Measurements from ENCODE around the gene SPRY4.
A peak's percentile ranks its signal among the peaks of the same experiment; 100 is the strongest.
"Not testable (repeated sequence)": the region's sequence is repeated elsewhere in the genome, so short reads cannot be mapped to it uniquely, and the experiment has no call there.

SPRY4 gene

DNA sequence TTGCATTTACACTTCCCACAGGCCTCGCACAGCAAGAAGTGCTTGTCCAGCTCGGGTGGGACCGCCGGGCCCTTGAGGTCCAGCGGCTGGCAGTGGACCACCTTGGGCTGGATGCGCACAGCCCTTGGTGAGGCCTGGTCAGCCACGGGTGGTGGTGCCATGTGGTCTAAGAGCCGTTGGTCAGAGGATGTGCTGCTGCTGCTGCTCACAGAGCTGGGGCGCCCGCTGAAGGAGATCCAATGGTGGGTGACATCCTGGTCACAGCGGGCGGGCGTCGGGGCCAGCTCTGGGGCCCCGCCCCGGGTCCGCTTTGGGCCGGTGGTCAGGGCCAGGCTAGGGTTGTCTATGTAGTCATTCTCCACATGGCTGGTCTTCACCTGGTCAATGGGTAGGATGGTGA is 10.2 kb downstream of the SPRY4 start:
- no peak for DNase-seq (ENCODE audit: low spot score)

DNA sequence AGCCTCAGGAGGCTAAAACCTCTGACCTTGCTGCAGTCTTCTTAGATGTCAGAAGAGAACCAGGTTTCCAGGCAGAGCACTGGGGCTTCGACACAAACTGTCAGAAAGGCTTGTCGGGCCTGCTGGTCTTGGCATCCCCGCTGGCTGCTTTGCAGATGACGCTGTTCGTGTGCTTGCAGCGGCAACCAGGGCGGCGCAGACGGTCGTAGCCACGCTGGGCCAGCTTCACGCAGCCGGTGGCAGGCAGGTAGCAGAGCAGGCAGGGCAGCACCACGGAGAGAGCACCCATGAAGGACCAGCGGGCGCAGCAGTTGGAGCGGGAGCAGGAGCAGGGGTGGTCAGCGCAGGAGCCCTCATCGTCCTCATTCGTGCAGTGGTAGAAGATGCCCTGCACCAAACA is 10.7 kb downstream of the SPRY4 start:
- no peak for DNase-seq (ENCODE audit: low spot score)

DNA sequence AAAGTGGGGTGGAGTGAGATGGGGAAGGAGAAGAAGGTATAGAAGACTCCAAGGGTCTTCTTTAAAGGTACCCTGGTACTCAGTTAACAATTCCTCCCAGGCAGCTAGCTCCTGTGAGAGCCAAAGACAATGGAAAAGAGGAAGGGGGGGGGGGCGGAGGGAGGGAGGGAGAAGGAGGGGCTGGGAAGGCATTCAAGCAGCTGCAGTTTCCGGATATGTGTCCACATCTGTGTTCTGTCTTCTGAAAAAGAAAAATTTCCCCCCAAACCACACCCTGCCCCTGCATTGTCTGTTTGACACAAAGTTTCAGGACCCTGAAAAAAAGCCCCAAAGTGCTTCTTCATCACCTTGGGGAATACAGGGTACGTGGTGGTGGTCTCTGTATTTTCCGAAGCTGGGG is 11.1 kb downstream of the SPRY4 start:
- no peak for DNase-seq (ENCODE audit: low spot score)

DNA sequence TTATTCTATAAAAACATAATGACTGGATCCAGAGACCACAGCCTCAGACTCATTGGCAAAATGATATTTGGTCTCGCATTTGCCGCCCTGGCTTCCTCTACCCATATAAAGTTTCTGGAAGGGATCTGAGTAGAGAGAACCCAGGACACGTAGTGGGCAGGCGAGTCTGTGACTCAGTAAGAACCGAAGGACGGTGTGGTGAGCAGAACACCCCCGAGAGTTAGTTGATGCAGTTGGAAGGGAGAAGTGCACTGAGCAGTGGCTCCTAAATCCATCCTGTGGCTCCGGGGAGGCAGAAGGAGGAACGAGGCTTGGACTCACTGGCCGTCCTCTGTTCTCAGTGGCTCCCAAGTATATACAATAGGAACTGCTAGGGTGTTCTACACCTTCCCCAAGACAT is 11.5 kb downstream of the SPRY4 start:
- no peak for DNase-seq (ENCODE audit: low spot score)

DNA sequence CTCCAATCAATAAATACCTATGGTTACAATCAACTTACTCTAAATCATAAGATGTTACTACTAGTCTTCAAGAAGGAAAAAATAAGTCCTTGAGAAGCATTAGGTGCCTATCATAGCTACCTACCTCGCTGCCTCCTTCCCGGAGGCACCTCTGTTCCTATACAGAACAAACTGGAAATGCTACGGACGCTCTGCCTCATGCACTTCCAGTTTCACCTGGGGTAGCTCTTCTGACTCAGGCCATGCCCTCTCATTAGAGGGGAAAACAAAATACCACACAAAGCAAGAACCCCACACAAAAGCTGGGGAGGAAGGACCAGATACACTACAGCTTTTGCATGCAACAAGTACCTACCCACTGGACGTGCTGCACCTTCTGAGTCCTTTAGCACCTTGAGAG is 12.4 kb downstream of the SPRY4 start:
- DNase-seq (ENCODE audit: low spot score) = no peak

DNA sequence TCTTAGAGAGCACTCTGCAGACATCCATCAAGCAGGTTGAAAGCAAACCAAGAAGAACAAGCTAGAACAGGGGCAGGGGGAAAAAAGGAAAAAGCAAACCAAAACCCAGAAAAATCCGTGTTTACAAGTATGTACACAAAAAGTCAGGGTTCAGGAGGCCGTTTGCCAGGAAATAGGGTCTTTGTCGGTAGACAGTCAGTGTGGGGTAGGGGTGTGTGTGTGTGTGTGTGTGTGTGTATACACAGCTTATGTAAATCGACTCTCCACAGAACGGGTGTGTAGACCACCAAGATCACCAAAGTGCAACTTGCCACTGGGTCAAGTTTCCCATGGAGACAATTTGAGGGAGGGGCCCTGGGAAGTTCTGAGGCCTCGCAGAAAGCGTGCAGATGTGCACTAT is 13.1 kb downstream of the SPRY4 start:
- DNase-seq (ENCODE audit: low spot score) = no peak

DNA sequence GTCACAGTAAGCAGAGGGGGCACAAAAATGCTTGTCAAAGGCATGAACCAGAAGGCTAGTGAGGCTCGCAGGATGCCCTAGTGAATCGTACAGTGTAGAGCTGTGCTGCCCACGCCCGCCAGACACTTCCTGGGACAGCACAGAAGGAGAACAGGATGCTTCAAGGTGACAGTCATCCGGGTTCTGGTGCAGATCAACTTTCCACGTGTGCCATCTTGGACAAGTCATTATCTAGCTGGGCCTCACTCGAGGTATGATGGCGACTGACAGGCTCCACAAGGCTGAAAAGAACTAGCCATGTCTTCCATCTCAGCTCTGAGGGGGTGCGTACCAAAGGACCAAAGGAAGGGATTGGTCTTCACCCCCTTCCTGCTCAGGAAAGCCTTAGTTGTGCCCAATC is 14.0 kb downstream of the SPRY4 start:
- DNase-seq (ENCODE audit: low spot score) = no peak

DNA sequence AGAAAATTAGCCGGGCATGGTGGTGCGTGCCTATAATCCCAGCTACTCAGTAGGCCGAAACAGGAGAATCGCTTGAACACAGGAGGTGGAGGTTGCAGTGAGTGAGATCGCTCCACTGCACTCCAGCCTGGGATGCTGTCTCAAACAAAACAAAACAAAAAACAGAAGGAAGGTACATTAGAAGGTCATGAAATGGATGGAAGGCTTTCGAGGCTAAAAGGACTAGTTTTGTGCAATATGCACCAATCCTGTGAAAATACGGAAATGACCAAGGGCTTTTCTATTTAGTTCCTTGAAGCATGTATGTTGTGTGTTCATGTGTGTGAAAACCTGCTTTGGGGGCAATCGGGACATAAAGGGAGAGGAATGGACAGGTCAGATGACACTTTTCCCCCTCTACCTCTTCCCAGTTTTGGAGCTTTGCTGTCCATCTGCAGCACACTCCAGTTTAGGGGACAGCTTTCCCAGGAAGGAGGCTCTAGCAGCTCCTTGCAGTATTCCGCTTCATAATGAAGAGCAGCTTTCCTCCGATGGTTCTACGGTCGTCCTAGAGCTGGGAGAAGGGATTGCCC is 15.0 kb downstream of the SPRY4 start:
- no peak for DNase-seq (ENCODE audit: low spot score)

DNA sequence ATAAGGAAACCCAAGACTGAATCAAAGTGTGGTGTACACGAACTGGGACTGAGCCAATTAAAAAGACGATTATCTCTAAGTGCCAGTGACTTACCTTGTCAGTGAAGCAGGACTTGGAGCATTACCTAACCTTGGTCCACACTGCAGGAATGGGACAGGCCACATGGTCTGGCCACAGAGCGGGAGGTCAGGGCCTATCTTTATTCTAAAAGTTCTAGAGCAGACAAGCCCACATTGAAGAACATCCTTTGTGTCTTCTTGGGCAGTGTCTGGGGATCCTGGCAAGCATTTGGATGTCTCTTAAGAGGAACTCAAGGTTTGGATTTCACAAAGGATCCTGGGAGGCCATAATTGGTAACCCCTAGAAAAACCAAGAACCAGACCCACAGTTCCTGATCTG is 16.5 kb downstream of the SPRY4 start:
- no peak for DNase-seq (ENCODE audit: low spot score)

DNA sequence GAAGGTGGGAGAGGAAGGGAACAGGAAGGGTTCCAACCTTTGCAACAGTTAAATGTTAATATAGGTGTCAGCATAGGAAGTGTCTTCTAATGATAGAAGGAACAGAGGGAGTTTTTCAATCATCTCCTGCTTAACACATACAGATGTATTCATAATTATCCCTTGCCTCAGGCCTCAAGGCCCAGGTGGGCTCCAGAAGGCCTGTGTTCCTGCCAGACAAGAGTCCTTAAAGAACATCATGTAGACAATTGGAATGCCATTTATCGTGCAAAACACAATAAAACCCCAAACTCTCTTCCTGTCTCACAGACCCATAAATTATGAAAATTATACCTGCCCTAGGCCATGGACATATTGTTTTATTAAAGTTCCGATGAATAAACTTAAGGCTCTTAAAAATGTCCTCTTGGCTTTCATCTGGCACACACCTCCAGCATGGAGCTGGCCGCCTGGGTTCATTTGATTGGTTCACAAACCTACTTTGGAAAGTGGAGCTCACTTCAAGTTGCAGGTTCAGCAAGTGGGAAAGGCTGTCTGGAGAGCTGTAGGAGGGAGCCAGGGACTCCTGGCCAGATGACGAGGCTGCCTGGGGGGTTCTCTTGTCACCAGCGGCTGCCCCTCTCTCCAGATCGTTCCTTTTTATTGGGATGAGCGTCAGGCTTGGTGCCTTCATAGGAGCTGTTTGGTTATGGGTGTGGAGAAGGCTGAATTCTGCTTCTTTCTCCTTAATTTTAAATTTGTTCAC is 17.5 kb downstream of the SPRY4 start:
- no peak for DNase-seq (ENCODE audit: low spot score)

DNA sequence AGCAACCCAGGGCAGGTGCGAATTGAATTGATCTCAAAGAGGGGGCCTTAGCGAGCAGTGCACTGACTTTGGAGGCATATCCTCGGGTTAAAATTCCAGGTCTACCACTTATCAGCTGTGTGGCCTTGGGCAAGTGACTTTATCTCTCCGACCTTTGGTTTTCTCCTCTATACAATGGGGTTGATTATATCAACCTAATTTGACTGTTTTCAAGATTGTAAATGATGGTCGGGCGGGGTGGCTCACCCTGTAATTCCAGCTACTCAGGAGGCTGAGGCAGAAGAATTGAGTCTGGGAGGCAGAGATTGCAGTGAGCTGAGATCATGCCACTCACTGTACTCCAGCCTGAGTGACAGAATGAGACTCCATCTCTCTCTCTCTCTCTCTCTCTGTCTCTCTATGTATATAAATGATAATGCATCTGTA is 18.7 kb downstream of the SPRY4 start:
- DNase-seq (ENCODE audit: low spot score) = no peak

DNA sequence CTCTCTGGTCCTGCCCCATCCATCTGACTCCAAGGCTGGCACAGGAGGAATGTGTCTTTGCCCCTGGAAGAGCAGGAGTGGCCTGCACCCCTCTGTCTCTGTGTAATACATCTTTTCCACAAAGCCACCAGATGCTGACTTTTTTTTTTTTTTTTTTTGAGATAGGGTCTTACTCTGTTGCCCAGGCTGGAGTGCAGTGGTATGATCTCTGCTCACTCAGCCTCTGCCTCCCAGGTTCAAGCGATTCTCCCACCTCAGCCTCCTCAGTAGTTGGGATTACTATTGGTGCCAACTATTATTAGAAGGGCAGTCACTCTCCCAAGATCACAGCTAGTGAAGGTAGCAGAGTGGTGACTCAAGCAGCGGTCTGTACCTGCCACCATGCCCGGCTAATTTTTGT is 19.6 kb downstream of the SPRY4 start:
- no peak for DNase-seq (ENCODE audit: low spot score)

DNA sequence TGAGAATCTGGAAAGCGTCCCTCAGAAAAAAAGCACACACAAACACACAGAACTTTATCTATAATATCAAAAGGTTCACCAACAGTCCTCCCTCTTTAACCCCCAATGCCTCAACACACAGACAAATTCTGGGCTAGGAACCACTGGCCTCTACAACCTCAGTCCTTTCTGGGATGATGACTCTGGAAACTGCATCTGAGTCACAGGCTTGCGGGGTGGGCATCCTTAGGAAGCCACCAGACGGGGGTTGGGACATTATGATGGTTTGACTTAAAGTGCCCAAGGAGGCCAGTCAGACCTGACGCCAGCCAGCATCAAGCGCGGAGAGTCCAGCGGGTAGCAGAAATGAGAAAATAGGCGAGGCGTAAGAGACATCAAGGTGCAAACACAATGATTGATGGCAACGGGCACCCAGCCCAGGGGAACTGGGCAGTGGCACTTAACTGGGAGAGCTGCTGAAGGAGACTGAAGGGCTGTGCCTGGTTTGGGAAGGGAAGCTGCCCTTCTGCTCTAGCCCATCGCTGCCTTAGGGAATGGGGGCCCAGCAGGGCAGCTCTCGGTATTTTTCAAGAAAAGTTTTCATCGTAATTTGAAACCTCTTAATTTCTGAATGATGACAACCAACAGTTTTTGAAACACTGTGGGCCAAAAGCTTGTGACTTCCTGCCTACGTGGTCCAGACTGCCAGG is 20.7 kb downstream of the SPRY4 start:
- no peak for DNase-seq (ENCODE audit: low spot score)

DNA sequence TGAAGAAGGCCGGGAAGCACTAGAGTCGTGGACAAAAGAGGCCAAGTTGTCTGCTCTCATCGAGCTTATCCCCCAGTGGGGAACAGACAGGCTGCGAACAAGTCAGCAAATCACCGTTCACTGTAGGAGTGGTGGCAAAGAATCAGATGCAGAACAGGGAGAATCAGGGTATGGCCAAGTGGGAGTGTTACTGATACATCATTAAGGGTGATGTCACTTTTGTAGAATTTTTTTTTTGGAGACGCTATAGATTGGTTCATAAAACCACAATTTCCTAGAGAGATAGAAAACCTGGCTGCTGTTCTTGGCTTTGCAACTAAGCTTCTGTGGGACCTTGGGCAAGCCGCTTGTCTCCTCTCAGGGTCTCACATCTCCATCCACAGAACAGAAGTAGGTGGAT is 21.3 kb downstream of the SPRY4 start:
- DNase-seq (ENCODE audit: low spot score) = no peak

DNA sequence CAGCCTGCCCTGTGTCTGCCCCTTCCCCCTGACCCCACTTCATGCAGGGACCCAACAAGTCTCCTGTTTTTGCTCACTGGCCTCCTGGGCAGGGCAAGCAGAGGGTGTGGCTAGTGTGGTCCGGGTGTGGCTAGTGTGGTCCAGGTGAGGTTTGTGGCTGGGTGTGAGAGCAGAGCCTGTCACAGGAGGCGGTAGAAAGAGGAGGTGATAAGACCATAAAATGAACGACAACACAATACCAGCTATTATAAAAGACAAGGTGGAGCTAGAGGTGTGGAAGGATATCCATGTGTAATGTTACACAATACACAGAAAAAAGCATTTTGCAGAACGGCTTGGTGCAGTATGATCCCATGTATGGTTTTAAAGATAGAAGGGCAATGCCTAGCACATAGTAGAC is 23.3 kb downstream of the SPRY4 start:
- no peak for DNase-seq (ENCODE audit: low spot score)

DNA sequence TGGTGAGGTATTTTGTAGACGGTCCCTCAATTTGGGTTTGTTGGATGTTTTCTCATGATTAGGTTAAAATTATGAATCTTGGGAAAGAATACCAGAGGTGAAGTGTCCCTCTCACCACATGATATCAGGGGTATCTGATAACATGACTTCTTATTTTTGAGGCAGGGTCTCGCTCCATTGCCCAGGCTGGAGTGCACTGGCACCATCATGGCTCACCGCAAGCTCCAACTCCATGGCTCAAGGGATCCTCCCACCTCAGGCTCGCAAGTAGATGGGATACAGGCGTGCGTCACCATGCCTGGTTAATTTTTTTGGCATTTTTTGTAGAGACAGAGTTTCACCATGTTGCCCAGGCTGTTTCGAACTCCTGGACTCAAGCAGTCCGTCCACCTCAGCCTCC is 24.1 kb downstream of the SPRY4 start:
- no peak for DNase-seq (ENCODE audit: low spot score)

DNA sequence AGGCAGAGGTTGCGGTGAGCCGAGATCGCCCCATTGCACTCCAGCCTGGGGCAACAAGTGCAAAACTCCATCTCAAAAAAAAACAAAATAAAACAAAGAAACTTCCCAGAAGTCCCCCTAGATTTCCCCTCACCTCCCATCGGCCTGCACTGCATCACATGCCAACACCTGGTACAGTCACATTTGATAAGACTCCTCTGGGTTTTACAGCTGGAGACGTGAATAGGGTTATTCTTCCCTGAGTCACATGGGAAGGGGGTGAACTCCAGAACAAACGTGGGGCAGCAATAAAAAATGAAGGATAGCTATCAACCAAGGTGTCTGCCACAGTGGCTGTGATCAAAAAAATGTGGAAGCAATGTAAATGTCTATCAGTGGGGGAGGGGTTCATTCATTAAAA is 26.0 kb downstream of the SPRY4 start:
- DNase-seq (ENCODE audit: low spot score) = no peak

DNA sequence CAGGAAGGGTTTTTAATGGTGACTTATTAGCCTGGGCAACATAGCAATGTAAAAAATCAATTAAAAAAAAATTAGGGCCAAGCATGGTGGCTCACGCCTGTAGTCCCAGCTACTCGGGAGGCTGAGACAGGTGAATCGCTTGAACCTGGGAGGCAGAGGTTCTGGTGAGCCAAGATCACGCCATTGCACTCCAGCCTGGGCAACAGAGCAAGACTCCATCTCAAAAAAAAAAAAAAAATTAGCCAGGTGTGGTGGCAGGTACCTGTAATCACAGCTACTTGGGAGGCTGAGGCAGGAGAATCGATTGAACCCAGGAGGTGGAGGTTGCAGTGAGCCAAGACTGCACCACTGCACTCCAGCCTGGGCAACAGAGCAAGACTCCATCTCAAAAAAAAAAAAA is 27.0 kb downstream of the SPRY4 start:
- not testable (repeated sequence) for DNase-seq (ENCODE audit: low spot score)

DNA sequence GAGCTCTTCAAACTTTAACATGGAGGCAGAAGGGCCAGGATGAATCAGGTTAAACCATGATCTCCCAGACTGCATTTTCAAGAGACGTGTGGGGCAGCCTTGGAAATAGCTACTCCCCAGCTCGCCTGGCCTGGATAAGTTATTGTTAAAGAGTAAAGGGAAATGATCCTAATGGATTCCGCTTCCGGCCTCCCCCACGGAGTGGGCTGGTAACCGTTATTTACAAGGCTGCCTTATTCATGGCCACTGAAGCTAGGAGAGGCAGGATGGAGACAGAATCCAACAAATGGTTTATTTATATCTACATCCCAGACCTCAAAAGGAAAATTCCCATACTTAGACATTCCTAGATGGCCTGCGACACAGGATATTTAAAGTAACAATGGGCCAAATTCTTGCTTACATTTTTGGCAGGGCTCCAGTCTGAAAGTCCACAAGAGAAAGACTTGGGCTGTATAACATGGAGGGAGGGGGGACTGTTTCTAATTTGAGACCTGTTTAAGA is 27.9 kb downstream of the SPRY4 start:
- DNase-seq (ENCODE audit: low spot score) = no peak

DNA sequence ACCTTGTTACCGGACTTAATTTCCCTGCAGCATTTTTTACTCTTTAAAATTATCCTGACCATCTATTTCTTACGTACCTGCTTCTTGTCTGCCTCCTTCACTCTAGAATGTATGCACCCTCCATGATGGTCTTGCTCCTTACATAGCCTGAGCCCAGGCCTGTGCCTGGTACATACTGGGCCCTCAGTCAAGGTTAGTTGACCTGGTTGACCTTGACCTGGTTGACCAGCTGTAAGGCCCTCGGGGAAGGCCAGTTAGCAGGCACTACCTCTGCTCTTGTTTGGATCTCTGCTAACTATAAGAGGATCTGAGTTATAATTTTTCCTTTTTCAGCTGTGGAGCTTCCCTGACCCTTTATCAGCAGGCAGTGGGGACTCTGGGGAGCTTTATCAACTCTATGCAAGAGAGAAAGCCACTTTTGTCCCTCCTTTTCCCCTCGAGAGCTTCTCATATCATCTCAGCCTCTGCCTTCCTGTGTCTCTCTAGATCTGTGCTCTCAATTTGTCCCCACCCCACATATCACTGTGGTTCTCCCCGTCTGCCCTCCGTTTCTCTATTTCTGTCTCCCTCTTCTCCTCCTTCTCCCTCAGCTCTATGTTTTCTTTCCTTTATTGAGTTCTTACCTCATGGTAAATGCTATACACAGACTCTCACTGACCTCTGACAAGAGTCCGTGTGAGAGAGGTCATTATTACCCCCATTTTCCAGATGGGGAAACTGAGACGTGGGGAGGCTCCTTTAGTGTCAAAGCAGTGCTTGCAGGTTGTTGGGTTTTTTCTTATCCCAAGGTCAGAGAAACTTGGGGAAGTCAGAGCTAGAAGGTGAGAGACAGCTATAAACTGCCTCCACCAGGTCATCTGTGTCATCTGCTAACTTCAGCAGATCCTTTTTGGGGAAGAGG is 28.6 kb downstream of the SPRY4 start:
- DNase-seq (ENCODE audit: low spot score) = no peak

DNA sequence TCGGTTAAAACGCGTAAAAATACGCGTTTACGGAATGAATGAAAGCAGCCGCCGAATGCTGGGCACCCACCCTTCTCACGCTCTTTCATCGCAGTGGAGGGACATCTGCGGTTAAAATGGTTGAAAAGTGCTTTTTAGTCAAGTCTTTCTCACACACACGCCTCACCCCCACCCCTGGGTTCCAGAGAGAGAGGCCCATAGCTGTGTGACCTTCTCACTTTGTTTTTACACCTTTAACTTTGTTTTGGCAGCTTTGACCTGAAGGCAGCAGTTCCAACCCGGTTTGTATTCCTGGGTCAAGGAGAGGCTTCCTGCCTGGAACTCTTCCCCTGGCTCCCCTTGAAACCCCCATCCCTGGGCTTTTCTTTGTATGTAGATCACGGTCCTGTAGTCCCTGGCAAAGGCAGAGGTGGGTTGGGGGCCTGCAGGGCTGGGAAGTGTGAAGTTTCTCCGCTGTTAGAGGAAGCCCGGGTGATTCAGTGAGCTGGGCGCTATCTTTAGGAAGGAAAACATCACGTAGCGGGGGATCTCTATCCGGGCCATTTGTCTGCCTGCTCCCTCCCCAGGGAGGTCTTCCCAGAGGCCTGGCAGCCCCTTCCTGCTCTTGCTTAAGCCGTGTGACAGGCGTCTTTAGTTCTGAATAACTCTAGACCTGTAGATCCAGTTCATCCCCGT is 29.6 kb downstream of the SPRY4 start:
- DNase-seq (ENCODE audit: low spot score) = peak; percentile 55

DNA sequence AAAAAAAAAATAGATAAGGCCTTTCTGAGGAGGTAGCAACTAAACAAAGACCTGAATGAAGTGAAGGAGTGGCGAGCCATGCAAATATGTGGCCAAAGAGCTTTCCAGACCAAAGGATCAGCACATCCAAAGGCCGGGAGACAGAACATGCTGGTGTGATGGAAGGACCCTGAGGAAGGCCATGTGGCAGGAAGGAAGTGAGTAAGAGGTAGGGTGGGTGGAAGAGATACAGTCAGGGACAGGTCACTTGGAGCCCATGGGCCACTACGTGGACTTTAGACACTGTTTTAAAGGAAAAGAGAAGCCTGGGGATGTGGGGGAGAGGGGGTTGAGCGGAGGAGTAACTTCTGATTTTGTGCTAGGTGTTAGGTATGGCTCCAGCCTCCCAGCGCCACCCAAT is 31.3 kb downstream of the SPRY4 start:
- DNase-seq (ENCODE audit: low spot score) = no peak

Measured in iPS-NIHi11 (cell line).